ENCODE data around the gene NTRK1.

The NTRK1 gene

GRCh38 chr1:156876281-156876680 lies 15.6 kb downstream of the NTRK1 start:
- no peaks in the 10 kb centered on the region for H3K4me1 ChIP-seq (ENCODE audit: control extremely low read depth in 1 of 4, control insufficient read depth in 4 of 4, insufficient read depth in 4 of 4, low read length in 3 of 4)
- ChIA-PET POLR2A (interaction anchor here (0.7 kb wide), 1 partner anchor 55 kb away, joined by 3 read pairs; no protein-coding TSS in a partner anchor), CTCF (interaction anchor here (1.0 to 10.7 kb wide), 6 partner anchors 10 to 84 kb away, joined by 3 to 75 read pairs (median 4); partner anchors contain the start of gene PEAR1)
- H3K36me3 ChIP-seq (ENCODE audit: control insufficient read depth in 4 of 4, insufficient read depth in 4 of 4, low read length in 3 of 4): no peaks in the 10 kb centered on the region
- H3K27me3 ChIP-seq (replicated peaks in 2 of 5; ENCODE audit: control insufficient read depth in 4 of 5, insufficient read depth in 5 of 5, low read length in 4 of 5): peaks cover 0 to 29% (median 10%) of the 10 kb centered on the region in 5 experiments
- WGBS (ENCODE audit: insufficient coverage): 41% methylated on average over 12 of the region's 21 CpGs
- no peaks in the 10 kb centered on the region for H3K9me3 ChIP-seq (ENCODE audit: control extremely low read depth in 1 of 5, control insufficient read depth in 4 of 5, insufficient read depth in 2 of 5, low read depth in 1 of 5, low read length in 4 of 5)
- no peak for DNase-seq
- no peak overlapping the region for H3K27ac ChIP-seq (ENCODE audit: insufficient read depth in 1 of 2, low read depth in 1 of 2, low read length in 2 of 2, poor library complexity in 1 of 2, severe bottlenecking in 2 of 2)
- no peak overlapping the region for H3K4me3 ChIP-seq (ENCODE audit: control insufficient read depth in 1 of 7, extremely low read depth in 1 of 7, insufficient read depth in 4 of 7, low read depth in 2 of 7, low read length in 6 of 7)

GRCh38 chr1:156877433-156878170 lies 16.9 kb downstream of the NTRK1 start:
- DNase-seq: no peak
- no peaks in the 10 kb centered on the region for H3K4me1 ChIP-seq (ENCODE audit: control extremely low read depth in 1 of 4, control insufficient read depth in 4 of 4, insufficient read depth in 4 of 4, low read length in 3 of 4)
- ChIA-PET POLR2A (no interaction called here), CTCF (interaction anchor here (1.3 to 10.7 kb wide), 4 partner anchors 9 to 217 kb away, joined by 3 to 75 read pairs (median 5); partner anchors contain the start of gene PEAR1)
- no peak overlapping the region for H3K27ac ChIP-seq (ENCODE audit: insufficient read depth in 1 of 2, low read depth in 1 of 2, low read length in 2 of 2, poor library complexity in 1 of 2, severe bottlenecking in 2 of 2)
- no peak overlapping the region for H3K4me3 ChIP-seq (ENCODE audit: control insufficient read depth in 1 of 7, extremely low read depth in 1 of 7, insufficient read depth in 4 of 7, low read depth in 2 of 7, low read length in 6 of 7)
- H3K9me3 ChIP-seq (ENCODE audit: control extremely low read depth in 1 of 5, control insufficient read depth in 4 of 5, insufficient read depth in 2 of 5, low read depth in 1 of 5, low read length in 4 of 5): no peaks in the 10 kb centered on the region
- no peaks in the 10 kb centered on the region for H3K36me3 ChIP-seq (ENCODE audit: control insufficient read depth in 4 of 4, insufficient read depth in 4 of 4, low read length in 3 of 4)
- peaks cover 0 to 31% (median 11%) of the 10 kb centered on the region in 5 experiments for H3K27me3 ChIP-seq (replicated peaks in 2 of 5; ENCODE audit: control insufficient read depth in 4 of 5, insufficient read depth in 5 of 5, low read length in 4 of 5)
- 100% methylated on average over 3 of the region's 5 CpGs for WGBS (ENCODE audit: insufficient coverage)

- H3K27me3 ChIP-seq (replicated peaks in 2 of 5; ENCODE audit: control insufficient read depth in 4 of 5, insufficient read depth in 5 of 5, low read length in 4 of 5): peaks cover 0 to 32% (median 11%) of the 10 kb centered on the region in 5 experiments
- H3K36me3 ChIP-seq (ENCODE audit: control insufficient read depth in 4 of 4, insufficient read depth in 4 of 4, low read length in 3 of 4): no peaks in the 10 kb centered on the region
- no peaks in the 10 kb centered on the region for H3K4me1 ChIP-seq (ENCODE audit: control extremely low read depth in 1 of 4, control insufficient read depth in 4 of 4, insufficient read depth in 4 of 4, low read length in 3 of 4)
- 93% methylated on average over 16 of the region's 21 CpGs for WGBS (ENCODE audit: insufficient coverage)
- H3K9me3 ChIP-seq (ENCODE audit: control extremely low read depth in 1 of 5, control insufficient read depth in 4 of 5, insufficient read depth in 2 of 5, low read depth in 1 of 5, low read length in 4 of 5): no peaks in the 10 kb centered on the region
- no peak overlapping the region for H3K27ac ChIP-seq (ENCODE audit: insufficient read depth in 1 of 2, low read depth in 1 of 2, low read length in 2 of 2, poor library complexity in 1 of 2, severe bottlenecking in 2 of 2)
- DNase-seq: no peak
- POLR2A ChIA-PET: no interaction called here
- CTCF ChIA-PET: interaction anchor here (0.6 to 10.7 kb wide), 6 partner anchors 12 to 189 kb away, joined by 3 to 75 read pairs (median 3); partner anchors contain the start of genes NTRK1 and PEAR1
- H3K4me3 ChIP-seq (ENCODE audit: control insufficient read depth in 1 of 7, extremely low read depth in 1 of 7, insufficient read depth in 4 of 7, low read depth in 2 of 7, low read length in 6 of 7): no peak overlapping the region
Observed at GRCh38 chr1:156879876-156880275, 19.2 kb downstream of the NTRK1 start.

- no peak overlapping the region for H3K27ac ChIP-seq (ENCODE audit: insufficient read depth in 1 of 2, low read depth in 1 of 2, low read length in 2 of 2, poor library complexity in 1 of 2, severe bottlenecking in 2 of 2)
- H3K27me3 ChIP-seq (replicated peaks in 2 of 5; ENCODE audit: control insufficient read depth in 4 of 5, insufficient read depth in 5 of 5, low read length in 4 of 5): peaks cover 0 to 32% (median 9%) of the 10 kb centered on the region in 5 experiments
- CTCF ChIA-PET: interaction anchor here (0.8 to 12.7 kb wide), 9 partner anchors 11 to 189 kb away, joined by 3 to 104 read pairs (median 3); partner anchors contain the start of genes NTRK1 and PEAR1
- no peaks in the 10 kb centered on the region for H3K4me1 ChIP-seq (ENCODE audit: control extremely low read depth in 1 of 4, control insufficient read depth in 4 of 4, insufficient read depth in 4 of 4, low read length in 3 of 4)
- H3K36me3 ChIP-seq (ENCODE audit: control insufficient read depth in 4 of 4, insufficient read depth in 4 of 4, low read length in 3 of 4): no peaks in the 10 kb centered on the region
- H3K9me3 ChIP-seq (ENCODE audit: control extremely low read depth in 1 of 5, control insufficient read depth in 4 of 5, insufficient read depth in 2 of 5, low read depth in 1 of 5, low read length in 4 of 5): no peaks in the 10 kb centered on the region
- POLR2A ChIA-PET: no interaction called here
- 88% methylated on average over 1 of the region's 5 CpGs for WGBS (ENCODE audit: insufficient coverage)
- DNase-seq: no peak
- no peak overlapping the region for H3K4me3 ChIP-seq (ENCODE audit: control insufficient read depth in 1 of 7, extremely low read depth in 1 of 7, insufficient read depth in 4 of 7, low read depth in 2 of 7, low read length in 6 of 7)
Observed at GRCh38 chr1:156880473-156880872, 19.8 kb downstream of the NTRK1 start.

GRCh38 chr1:156881101-156881500 lies 20.4 kb downstream of the NTRK1 start:
- no peak for DNase-seq
- no peaks in the 10 kb centered on the region for H3K4me1 ChIP-seq (ENCODE audit: control extremely low read depth in 1 of 4, control insufficient read depth in 4 of 4, insufficient read depth in 4 of 4, low read length in 3 of 4)
- no peaks in the 10 kb centered on the region for H3K9me3 ChIP-seq (ENCODE audit: control extremely low read depth in 1 of 5, control insufficient read depth in 4 of 5, insufficient read depth in 2 of 5, low read depth in 1 of 5, low read length in 4 of 5)
- no peak overlapping the region for H3K27ac ChIP-seq (ENCODE audit: insufficient read depth in 1 of 2, low read depth in 1 of 2, low read length in 2 of 2, poor library complexity in 1 of 2, severe bottlenecking in 2 of 2)
- ChIA-PET CTCF (interaction anchor here (0.8 to 12.7 kb wide), 7 partner anchors 11 to 190 kb away, joined by 3 to 104 read pairs (median 3); partner anchors contain the start of genes NTRK1 and PEAR1), POLR2A (no interaction called here)
- peaks cover 0 to 28% (median 6%) of the 10 kb centered on the region in 5 experiments for H3K27me3 ChIP-seq (replicated peaks in 2 of 5; ENCODE audit: control insufficient read depth in 4 of 5, insufficient read depth in 5 of 5, low read length in 4 of 5)
- no peak overlapping the region for H3K4me3 ChIP-seq (ENCODE audit: control insufficient read depth in 1 of 7, extremely low read depth in 1 of 7, insufficient read depth in 4 of 7, low read depth in 2 of 7, low read length in 6 of 7)
- no peaks in the 10 kb centered on the region for H3K36me3 ChIP-seq (ENCODE audit: control insufficient read depth in 4 of 4, insufficient read depth in 4 of 4, low read length in 3 of 4)
- WGBS (ENCODE audit: insufficient coverage): 84% methylated on average over 8 of the region's 10 CpGs

- peaks cover 0 to 26% (median 10%) of the 10 kb centered on the region in 5 experiments for H3K27me3 ChIP-seq (replicated peaks in 2 of 5; ENCODE audit: control insufficient read depth in 4 of 5, insufficient read depth in 5 of 5, low read length in 4 of 5)
- POLR2A ChIA-PET: no interaction called here
- no peak for DNase-seq
- H3K27ac ChIP-seq (ENCODE audit: insufficient read depth in 1 of 2, low read depth in 1 of 2, low read length in 2 of 2, poor library complexity in 1 of 2, severe bottlenecking in 2 of 2): no peak overlapping the region
- CTCF ChIA-PET: interaction anchor here (1.3 to 12.7 kb wide), 4 partner anchors 10 to 83 kb away, joined by 4 to 104 read pairs (median 42); partner anchors contain the start of gene PEAR1
- H3K9me3 ChIP-seq (ENCODE audit: control extremely low read depth in 1 of 5, control insufficient read depth in 4 of 5, insufficient read depth in 2 of 5, low read depth in 1 of 5, low read length in 4 of 5): no peaks in the 10 kb centered on the region
- no peak overlapping the region for H3K4me3 ChIP-seq (ENCODE audit: control insufficient read depth in 1 of 7, extremely low read depth in 1 of 7, insufficient read depth in 4 of 7, low read depth in 2 of 7, low read length in 6 of 7)
- H3K4me1 ChIP-seq (ENCODE audit: control extremely low read depth in 1 of 4, control insufficient read depth in 4 of 4, insufficient read depth in 4 of 4, low read length in 3 of 4): no peaks in the 10 kb centered on the region
- no peaks in the 10 kb centered on the region for H3K36me3 ChIP-seq (ENCODE audit: control insufficient read depth in 4 of 4, insufficient read depth in 4 of 4, low read length in 3 of 4)
- 100% methylated on average over 2 of the region's 4 CpGs for WGBS (ENCODE audit: insufficient coverage)
Observed at GRCh38 chr1:156881663-156882062, 21.0 kb downstream of the NTRK1 start.

GRCh38 chr1:156882543-156882942 lies 21.9 kb downstream of the NTRK1 start:
- Histone ChIP-seq H3K27me3 (replicated peaks in 2 of 5; ENCODE audit: control insufficient read depth in 4 of 5, insufficient read depth in 5 of 5, low read length in 4 of 5) (peaks cover 0 to 28% (median 16%) of the 10 kb centered on the region in 5 experiments), H3K4me1 (ENCODE audit: control extremely low read depth in 1 of 4, control insufficient read depth in 4 of 4, insufficient read depth in 4 of 4, low read length in 3 of 4) (no peaks in the 10 kb centered on the region), H3K36me3 (ENCODE audit: control insufficient read depth in 4 of 4, insufficient read depth in 4 of 4, low read length in 3 of 4) (no peaks in the 10 kb centered on the region), H3K9me3 (ENCODE audit: control extremely low read depth in 1 of 5, control insufficient read depth in 4 of 5, insufficient read depth in 2 of 5, low read depth in 1 of 5, low read length in 4 of 5) (no peaks in the 10 kb centered on the region), H3K27ac (ENCODE audit: insufficient read depth in 1 of 2, low read depth in 1 of 2, low read length in 2 of 2, poor library complexity in 1 of 2, severe bottlenecking in 2 of 2) (no peak overlapping the region), H3K4me3 (ENCODE audit: control insufficient read depth in 1 of 7, extremely low read depth in 1 of 7, insufficient read depth in 4 of 7, low read depth in 2 of 7, low read length in 6 of 7) (no peak overlapping the region)
- ChIA-PET CTCF (interaction anchor here (1.3 to 12.7 kb wide), 5 partner anchors 9 to 84 kb away, joined by 4 to 201 read pairs (median 75); partner anchors contain the start of genes LRRC71 and PEAR1), POLR2A (no interaction called here)
- 95% methylated on average over 2 of the region's 3 CpGs for WGBS (ENCODE audit: insufficient coverage)
- no peak for DNase-seq

All from common myeloid progenitor, CD34-positive (primary cell).